HG02678 (cell line): ENCODE data around the gene TMEM62.
"Not testable (repeated sequence)": the region's sequence is repeated elsewhere in the genome, so short reads cannot be mapped to it uniquely, and the experiment has no call there.

Experiments
- ATAC-seq: cut with Tn5 transposase; IDR thresholded peaks from one replicate; pipeline ENCODE4 v1.9.1; 2021; ENCODE audit warnings: mild to moderate bottlenecking, moderate library complexity; ENCODE audit not compliant: unreplicated experiment

TMEM62 gene

DNA sequence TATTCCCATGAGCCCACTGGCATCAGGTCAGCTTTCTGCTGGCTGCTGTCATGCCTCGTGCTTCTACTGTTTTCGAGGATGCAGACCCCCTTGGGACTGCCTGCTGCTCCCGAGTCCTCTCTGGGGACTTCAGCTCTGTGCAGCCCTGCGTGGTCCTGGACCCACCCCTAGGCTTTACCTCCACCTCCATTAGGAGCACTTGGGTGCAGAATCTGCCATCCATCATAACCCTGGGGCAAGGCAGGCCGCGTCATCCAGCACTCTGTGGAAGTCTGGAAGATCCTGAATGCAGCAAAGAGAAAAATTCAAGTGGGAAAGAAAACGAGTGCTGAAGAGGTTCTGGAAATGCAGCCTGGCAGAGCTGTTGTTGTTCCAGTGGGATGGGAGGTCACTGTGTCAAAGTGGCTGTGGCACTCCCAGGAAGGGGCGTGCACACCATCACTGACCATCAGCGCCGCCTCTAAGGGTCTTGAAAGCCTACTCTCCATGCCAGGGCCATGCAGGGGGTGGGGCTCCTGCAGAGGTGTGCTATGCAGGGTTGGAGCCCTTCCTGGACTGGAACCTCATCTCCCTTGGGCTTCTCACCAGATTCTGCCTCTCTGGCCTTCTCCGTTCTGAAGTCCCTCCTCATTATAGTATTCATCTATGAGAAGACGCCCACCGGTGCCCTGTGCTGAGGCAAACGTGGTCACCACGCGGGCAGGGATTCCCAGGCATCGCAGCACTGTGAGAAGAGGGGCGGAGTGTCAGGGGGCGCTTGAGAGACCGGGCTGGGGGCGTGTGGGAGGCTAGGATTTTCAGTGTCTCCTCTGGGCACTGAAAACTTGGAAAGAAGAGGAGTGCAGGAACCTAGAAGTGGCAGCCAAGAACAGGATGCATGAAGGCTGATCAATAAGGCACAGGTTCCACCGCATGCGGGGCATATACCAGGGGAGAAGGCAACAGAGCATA is 74.9 kb downstream of the TMEM62 start:
- ATAC-seq = no peak

GRCh38 chr15:43209059-43209824 is 75.9 kb downstream of the TMEM62 start:
- no peak for ATAC-seq

DNA sequence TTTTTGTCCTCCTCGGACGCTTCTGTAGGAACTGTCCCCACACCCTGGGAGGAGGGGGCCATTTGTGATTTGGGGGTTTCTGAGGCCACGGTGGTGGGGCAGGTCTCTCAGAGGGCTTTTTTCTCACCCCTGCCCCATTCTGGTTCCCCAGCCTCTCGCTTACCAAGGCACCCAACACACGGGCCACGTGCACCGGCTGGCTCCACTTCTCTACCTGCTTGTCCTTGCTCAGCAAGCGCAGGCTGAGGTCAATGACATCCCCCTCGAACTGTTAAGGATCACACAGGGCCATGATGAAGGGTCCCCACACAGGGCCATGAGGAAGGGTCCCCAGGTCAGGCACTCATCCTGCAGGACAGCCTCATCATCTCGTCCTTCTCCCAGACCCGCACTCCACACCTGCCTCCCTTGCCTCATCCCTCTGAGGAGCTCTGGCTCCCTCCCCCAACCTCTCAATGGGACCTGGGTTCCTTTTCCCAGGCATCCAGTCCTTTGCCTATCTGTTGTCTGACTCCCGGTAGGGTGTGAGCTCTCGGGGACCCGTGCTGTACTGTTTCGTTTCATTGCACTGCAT is 76.9 kb downstream of the TMEM62 start:
- no peak for ATAC-seq

DNA sequence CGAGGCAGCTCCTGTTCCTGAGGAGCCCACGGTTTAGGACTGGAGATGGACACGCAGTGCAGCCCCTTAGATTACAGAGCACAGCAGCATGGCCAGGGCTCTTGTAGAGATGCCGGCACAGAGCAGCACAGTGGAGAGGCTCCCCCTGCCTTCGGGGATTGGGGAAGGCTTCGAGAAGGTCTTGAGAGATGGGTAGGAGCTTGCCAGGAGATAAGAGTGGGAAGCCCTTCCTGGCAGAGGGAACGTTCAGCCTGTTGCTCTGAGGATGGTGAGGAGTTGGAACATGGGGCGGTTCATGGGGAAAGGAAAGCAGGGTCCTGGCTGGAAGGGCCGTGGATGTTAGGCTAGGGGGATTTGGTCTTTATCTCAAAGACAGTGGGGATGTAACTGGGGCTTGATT is 77.4 kb downstream of the TMEM62 start:
- ATAC-seq = no peak

GRCh38 chr15:43211224-43211735 is 77.9 kb downstream of the TMEM62 start:
- no peak for ATAC-seq

- no peak for ATAC-seq
Measured at GRCh38 chr15:43212299-43212698, 78.9 kb downstream of the TMEM62 start.

DNA sequence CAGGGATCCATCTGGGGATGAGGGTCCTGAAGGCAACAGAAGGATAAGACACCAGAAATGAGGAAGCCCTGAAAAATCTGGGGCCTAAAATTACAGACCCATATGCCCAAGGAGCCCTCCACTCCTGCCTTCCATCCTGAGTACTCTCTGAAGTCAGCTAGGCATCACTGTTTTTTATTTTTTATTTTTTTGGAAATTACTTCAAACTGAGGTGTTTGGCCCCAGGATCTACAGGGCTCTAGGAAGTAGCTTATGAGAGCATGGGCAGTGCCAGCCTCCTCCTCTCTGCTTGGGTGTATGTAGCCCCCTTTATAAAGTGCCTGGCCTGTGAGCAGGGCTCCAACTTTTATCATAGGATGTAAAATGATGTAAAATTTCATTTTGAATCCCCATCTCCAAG is 79.6 kb downstream of the TMEM62 start:
- ATAC-seq = no peak

DNA sequence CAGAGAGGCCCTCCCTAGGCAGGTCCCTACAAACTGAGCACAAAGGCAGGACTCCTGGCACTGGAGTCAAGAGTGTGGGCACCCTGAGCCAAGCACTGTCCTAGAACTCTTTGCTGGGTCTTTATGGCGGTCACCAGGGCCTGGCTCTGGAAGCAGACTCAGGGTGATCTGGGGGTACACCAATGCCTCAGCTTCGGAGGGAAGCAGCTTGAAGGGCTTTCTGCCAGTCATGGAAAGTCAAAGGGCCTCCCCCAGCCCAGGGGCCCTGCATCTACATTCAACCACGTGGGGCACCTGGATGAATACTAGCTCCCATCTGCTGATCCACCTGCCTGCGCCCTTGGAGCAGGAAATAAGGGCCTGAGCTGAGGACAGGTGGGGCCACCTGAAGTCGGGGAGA is 80.1 kb downstream of the TMEM62 start:
- no peak for ATAC-seq

DNA sequence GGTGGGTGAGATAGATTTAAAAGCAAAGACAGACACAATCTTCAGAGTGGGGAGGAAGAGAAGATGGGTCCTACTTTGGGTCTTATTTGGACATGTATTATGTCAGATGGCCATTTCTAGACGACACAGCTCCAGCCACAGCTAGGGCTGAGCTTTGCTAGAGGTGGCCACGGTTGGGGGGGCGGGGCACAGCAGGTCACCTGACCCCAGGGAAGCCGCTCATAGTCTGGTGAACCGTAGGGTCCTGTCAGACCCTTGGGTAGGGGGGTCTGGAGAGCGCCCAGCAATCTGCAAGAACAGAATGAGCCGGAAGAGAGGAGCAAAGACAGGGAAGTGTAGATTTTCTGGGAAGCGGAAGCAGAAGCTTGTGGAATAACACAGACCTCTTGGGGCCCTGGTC is 80.8 kb downstream of the TMEM62 start:
- ATAC-seq = no peak

DNA sequence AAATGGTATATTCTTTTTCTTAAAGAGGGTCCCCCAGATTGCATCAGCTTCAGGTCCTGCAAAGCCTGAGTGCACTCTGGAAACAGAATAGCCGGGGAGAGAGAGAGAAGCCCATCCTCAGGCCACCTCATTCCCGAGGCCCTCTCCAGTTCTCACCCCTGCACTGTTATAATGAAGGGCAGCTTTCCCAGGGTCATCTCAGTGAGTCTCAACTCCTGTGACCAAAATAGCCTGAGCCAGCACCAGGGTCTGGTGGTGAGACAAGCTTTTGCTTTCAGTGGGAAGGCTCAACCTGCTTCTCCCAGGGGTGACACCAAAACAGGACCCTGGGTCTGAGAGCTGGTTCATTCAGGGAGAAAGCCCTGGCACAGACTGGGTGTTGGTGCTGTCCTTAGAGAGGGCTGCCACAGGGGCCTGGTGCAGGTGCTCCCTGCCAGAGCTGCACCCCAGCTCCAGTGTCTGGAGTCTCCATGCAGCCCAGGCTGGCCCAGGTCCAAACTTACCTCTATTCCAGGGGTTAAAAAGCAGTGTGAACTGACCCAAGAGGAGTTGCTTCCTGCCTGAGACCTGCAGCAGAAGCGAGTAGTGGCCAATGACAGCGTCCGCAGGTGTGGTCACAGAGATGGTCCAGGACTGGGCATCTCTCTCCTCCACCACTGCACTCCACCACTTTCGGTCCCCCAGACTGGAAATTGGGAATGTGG is 81.4 kb downstream of the TMEM62 start:
- ATAC-seq = no peak

DNA sequence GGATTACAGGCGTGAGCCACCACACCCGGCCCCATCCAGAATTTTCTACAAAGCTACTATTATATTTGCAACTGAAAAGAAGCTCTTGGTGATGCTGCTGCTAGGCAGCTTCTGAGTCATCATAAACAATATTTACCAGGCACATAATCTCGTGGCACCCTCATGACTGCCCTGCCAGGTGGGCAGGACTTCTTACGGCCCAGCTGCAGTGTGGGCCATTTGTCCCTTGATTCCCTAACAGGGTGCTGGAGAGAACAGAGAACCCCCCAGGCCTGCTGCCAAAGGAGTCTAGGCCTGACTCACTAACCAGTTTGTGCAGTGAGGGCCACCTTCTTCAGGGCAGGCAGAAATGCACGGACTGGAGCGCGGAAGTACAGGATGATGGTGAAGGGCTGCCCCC is 82.6 kb downstream of the TMEM62 start:
- ATAC-seq = no peak

GRCh38 chr15:43218908-43219706 is 85.7 kb downstream of the TMEM62 start:
- ATAC-seq = no peak

GRCh38 chr15:43219929-43220928 is 86.8 kb downstream of the TMEM62 start:
- ATAC-seq = no peak

GRCh38 chr15:43220991-43221403 is 87.6 kb downstream of the TMEM62 start, which contains the start of gene EPB42:
Gene EPB42 (minus strand): TSS chr15:43221018. CDS start chr15:43220825, 193 bp downstream.
- no peak for ATAC-seq

DNA sequence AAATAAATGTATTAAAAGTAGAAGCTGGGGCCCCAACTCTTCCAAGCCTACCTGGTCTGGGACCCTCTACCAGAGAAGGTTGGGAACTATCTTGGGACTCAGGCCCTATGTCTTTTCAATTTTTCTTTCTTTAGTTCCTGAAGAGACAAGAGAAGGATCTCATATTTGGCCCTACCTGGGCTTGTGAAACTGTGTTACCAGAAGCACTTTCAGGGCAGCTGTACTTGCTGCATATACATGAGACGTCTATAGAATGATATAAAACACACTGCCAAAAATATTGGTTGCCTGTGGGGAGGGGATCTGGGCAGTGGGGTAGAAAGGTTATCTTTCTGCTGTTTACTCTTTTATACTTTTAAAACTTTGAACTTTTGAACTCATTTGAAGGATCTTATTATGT is 88.0 kb downstream of the TMEM62 start:
- no peak for ATAC-seq

GRCh38 chr15:43225201-43225949 is 92.0 kb downstream of the TMEM62 start:
- ATAC-seq = peak; percentile 60

DNA sequence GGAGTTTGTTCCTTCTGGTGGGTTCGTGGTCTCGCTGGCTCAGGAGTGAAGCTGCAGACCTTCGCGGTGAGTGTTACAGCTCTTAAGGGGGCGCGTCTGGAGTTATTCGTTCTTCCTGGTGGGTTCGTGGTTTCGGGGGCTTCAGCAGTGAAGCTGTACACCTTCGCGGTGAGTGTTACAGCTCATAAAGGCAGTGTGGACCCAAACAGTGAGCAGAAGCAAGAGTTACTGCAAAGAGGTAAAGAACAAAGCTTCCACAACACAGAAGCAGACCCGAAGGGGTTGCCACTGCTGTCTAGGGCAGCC is 92.5 kb downstream of the TMEM62 start:
- ATAC-seq = not testable (repeated sequence)
